Measurements from ENCODE around the gene PURB. TPM values are rescaled to one million over a fixed set of nuclear protein-coding genes. Genes with fewer than 3 reads are reported as not detected.
A peak's percentile ranks its signal among the peaks of the same experiment; 100 is the strongest.

PURB gene
- total and polyA plus RNA-seq, 9 of the 15 experiments (the other 6 are each of a cell fraction or from before 2014, with no cell fraction given) = 1.6 to 14.1 (median 8.8) TPM

GRCh38 chr7:44867073-44867995, 18.0 kb downstream of the PURB start (continued):
- TF ChIP-seq, protein P1, sequence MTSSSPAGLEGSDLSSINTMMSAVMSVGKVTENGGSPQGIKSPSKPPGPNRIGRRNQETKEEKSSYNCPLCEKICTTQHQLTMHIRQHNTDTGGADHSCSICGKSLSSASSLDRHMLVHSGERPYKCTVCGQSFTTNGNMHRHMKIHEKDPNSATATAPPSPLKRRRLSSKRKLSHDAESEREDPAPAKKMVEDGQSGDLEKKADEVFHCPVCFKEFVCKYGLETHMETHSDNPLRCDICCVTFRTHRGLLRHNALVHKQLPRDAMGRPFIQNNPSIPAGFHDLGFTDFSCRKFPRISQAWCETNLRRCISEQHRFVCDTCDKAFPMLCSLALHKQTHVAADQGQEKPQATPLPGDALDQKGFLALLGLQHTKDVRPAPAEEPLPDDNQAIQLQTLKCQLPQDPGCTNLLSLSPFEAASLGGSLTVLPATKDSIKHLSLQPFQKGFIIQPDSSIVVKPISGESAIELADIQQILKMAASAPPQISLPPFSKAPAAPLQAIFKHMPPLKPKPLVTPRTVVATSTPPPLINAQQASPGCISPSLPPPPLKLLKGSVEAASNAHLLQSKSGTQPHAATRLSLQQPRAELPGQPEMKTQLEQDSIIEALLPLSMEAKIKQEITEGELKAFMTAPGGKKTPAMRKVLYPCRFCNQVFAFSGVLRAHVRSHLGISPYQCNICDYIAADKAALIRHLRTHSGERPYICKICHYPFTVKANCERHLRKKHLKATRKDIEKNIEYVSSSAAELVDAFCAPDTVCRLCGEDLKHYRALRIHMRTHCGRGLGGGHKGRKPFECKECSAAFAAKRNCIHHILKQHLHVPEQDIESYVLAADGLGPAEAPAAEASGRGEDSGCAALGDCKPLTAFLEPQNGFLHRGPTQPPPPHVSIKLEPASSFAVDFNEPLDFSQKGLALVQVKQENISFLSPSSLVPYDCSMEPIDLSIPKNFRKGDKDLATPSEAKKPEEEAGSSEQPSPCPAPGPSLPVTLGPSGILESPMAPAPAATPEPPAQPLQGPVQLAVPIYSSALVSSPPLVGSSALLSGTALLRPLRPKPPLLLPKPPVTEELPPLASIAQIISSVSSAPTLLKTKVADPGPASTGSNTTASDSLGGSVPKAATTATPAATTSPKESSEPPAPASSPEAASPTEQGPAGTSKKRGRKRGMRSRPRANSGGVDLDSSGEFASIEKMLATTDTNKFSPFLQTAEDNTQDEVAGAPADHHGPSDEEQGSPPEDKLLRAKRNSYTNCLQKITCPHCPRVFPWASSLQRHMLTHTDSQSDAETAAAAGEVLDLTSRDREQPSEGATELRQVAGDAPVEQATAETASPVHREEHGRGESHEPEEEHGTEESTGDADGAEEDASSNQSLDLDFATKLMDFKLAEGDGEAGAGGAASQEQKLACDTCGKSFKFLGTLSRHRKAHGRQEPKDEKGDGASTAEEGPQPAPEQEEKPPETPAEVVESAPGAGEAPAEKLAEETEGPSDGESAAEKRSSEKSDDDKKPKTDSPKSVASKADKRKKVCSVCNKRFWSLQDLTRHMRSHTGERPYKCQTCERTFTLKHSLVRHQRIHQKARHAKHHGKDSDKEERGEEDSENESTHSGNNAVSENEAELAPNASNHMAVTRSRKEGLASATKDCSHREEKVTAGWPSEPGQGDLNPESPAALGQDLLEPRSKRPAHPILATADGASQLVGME (CRISPR knock-in tag; IDR thresholded peaks at IDR 0.05) = no peak
- no peak for TF ChIP-seq ATF1 (CRISPR knock-in tag; IDR thresholded peaks at IDR 0.05)
- peak; percentile 66 for TF ChIP-seq ATF1 (tag; IDR thresholded peaks at IDR 0.05)
- TF ChIP-seq, protein P2, sequence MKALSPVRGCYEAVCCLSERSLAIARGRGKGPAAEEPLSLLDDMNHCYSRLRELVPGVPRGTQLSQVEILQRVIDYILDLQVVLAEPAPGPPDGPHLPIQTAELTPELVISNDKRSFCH (CRISPR knock-in tag; IDR thresholded peaks at IDR 0.05) = no peak
- TF ChIP-seq, protein P2 (tag; IDR thresholded peaks at IDR 0.05) = no peak
- TF ChIP-seq ARID1B (IDR thresholded peaks at IDR 0.05) = peak; percentile 73
- no peak for TF ChIP-seq RNF2 (IDR thresholded peaks at IDR 0.05)
- 0 out of 2 replicates have a peak, but pooled peaks have one; percentile 29 for TF ChIP-seq GATA2 (CRISPR knock-in tag; IDR thresholded peaks at IDR 0.05)
- TF ChIP-seq ZNF311 (CRISPR knock-in tag; IDR thresholded peaks at IDR 0.05) = no peak
- TF ChIP-seq BCOR (IDR thresholded peaks at IDR 0.05) = no peak

Measured in K562 (cell line).